DMS114 treated with DMSO at 0.1 percent for 48 hours (cell line): ENCODE data around the gene STMN1.
"Not testable (repeated sequence)": the region's sequence is repeated elsewhere in the genome, so short reads cannot be mapped to it uniquely, and the experiment has no call there.

Experiments
- DNase-seq: peaks from one replicate; lab custom pipeline; 2025; ENCODE audit not compliant: unreplicated experiment; lab: John Stamatoyannopoulos, UW

Gene STMN1

DNA sequence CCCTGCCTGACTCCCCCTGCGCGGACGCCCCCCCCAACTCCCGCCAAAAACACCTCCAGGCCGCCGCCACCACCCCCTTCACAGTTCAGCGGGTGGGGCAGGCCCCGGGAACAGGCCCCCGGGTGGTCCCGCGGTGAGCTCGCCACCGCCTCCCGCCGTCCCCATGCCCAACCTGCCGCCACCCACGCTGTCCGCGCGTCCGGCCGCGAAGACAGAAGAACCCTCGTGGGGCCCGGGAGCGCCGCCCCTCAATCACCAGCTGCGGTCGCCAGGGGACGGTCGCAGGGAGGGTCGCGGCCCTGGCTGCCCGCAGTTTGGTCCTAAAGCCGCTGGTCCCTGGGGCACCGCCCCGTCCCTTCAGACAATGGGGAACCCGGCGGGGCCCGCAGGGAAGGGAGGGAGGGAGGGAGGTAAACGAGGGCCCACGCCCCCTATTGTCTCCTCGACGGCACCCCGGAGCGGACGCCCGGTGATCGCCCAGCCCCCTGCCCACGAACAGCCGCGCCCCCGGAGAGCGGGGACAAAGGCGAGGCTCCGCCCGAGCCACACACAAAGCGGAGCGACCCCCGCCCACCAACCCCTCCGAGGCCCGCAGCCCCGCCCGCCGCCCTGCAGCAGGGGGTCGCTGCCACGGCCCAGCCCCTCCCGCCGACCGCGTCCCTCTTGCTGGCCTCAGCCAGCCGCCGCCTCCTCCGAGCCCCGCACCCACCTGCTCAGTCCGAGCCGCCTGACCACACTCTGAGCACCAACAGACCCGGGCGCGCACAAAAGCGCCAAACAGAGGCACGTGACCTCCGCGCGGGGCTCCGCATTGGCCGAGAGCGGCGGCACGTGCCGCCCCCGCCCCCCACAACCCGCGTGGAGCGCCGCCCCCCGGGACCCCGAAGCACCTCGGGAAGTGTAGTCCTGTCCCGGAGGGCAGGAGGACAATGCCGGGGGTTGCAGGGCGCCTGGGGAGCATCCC is at the start of gene STMN1:
STMN1 (minus strand) TSS at position 740 of the 964 bp plus-strand sequence. CDS start 1,743 bp downstream, outside the sequence.
- peak; percentile 87 for DNase-seq

DNA sequence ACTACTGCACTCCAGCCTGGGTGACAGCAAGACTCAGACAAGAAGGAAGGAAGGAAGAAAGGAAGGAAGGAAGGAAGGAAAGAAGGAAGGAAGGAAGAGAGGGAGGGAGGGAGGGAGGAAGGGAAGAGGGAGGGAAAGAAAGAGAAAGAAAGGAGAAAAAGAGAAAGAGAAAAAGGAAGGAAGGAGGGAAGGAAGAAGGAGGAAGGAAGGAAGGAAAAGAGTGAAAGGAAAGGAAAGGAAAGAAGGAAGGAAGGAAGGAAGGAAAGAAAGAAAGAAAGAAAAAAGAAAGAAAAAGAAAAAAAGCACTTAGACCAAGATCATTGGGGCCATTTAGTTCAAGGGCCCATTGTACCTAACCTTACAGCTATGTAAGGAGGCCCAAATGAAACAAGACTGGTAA is 49.3 kb upstream of the STMN1 start:
- no peak for DNase-seq

DNA sequence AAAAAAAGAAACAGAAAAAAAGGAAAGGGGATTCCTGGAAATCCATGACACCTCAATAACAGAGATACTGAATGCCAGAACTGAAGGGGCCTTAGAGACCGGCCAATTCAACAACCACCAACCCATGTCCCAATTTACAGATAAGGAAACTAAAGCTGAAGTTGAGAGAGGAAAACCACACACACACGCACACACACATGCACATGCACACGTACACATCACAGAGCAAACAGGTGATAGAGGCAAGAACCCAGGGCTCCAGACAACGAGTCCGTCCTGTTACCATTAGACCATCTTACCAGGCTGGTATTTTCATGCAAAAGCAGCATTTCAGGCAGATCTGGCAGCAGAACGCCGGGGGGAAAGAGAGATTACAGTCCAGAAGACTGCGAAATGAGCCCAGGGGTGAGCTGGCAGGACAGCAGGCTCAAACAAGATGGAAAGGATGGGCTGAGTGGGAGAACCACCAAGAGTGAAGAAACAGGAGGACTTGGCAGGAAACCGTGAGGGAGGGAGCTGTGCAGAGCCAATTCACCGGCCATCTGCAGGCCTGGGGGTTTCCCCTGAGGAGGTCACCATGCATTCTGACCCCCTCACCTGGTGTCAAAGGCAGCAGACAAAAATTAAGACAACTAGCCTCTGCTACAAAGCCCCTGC is 48.2 kb upstream of the STMN1 start:
- no peak for DNase-seq

DNA sequence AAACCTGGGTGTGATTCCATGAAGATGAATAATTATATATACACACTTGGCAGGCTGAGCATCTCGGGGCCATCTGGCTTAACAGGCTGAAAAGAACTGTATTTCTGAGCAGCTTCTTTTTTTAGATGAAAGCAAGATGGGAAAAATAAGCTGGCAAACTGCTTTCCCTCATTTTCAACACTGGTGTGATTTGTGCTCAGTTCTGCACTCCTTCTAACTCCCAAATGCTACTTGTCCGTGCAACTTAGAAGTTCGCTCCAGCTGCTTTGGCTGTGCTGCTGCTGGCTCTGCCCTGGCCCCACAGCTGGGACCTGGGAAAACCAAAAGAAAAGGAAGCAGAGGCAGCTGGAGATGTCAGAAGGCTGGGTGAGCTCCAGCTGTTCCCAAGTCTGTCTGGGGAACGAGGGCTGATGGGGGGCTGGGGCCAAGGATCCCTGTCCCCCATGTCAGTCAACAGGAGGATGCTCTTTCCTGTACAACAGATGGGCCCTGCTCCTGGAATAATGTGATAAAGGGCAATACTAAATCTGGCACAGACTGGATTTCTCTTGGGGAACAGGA is 46.7 kb upstream of the STMN1 start:
- DNase-seq: no peak

- no peak for DNase-seq
Observed at GRCh38 chr1:25948641-25949040, 42.4 kb upstream of the STMN1 start.

DNA sequence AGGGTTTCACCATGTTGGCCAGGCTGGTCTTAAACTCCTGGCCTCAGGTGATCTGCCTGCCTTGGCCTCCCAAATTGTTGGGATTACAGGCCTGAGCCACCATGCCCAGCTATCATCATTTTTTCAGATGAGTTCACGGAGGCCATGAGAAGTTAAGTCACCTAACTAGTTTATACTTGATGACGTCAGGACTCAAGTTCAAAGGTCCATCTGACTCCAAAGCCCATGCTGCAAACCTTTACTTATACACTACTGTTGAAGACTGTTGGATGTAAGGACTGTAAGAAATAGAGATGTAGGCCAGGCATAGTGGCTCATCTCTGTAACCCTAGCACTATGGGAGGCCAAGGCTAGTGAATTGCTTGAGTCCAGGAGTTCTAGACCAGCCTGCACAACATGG is 40.8 kb upstream of the STMN1 start:
- DNase-seq: no peak

GRCh38 chr1:25945761-25946160 is 39.5 kb upstream of the STMN1 start:
- no peak for DNase-seq

DNA sequence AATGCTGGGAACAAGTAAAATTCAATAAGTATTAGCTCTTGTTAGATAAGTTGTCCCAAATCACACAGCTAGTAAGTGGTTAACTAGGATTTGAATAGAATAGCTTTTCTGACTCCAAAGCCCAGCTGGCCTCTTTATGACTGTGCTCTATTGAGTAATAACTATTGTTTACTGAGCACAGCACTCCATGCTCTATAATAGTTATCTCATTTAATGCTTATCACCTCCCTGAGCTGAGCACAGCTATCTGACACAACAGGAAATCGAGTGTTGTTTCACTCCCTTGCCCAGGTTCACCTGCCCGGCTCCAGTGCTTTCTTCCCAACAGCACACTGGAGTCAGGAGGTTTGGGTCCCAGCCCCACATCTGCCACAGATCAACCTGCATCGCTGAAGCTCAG is 38.8 kb upstream of the STMN1 start:
- DNase-seq: no peak

DNA sequence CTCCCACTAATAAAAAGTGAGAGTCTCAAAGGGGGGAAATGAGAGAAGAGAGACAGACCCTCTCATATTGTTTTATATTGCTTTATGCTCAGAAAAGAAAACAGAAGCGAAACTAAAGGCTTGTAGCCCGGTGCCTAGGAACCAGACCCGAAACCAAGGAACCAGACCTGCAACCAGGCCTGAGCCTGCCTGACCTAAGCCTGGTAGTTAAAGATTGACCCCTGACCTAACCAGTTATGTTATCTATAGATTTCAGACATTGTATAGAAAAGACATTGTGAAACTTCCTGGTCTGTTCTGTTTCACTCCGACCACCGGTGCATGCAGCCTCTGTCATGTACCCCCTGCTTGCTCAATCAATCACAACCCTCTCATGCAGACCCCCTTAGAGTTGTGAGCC is 37.3 kb upstream of the STMN1 start:
- not testable (repeated sequence) for DNase-seq

GRCh38 chr1:25936947-25937346 is 30.7 kb upstream of the STMN1 start:
- no peak for DNase-seq

DNA sequence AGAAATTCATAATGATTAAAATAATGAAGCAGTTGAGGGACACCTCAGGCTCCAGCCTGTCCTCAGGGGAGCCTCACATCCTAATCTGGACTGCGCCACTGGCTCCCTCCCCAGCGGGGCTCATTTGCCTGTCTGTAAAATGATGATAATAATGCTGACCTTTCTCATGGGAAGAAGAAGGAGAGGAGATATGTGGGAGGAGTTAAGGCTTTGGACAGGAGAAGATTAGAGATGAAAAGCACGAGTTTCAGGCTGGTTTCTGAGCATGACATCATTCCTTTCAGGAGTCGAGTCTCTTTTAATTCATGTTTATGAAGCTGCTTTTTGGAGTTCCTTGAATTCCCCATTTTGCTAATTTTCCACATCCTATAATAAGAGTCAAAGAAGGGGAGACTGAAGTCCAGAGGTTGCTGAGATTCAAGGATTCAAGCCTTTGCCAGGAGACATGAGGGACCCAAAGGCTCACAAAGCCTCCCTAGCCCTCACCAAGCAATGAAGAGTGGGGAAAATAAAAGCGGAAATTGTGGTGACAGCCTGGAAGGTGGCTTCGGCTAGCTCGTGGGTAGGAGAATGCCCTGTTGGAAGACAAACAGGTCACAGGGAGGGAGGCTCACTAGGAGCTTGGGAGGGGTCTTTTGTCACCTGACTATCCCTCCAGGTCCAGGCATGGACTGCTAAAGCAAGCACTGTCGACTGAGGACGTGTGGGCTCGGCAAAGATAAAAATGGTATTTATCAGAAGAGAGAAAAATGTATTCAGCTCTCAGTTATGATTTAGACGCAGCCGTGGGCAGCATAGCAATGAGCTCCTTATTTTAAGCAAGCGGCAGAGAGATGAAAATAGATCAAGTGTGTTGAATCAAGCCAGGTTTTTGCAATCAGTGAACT is 27.5 kb upstream of the STMN1 start:
- DNase-seq: no peak

- not testable (repeated sequence) for DNase-seq
Observed at GRCh38 chr1:25932811-25933400, 26.7 kb upstream of the STMN1 start.

- DNase-seq: no peak
Observed at GRCh38 chr1:25932321-25932720, 26.1 kb upstream of the STMN1 start.

- DNase-seq: no peak
Observed at GRCh38 chr1:25929016-25929415, 22.8 kb upstream of the STMN1 start.

- DNase-seq: no peak
Observed at GRCh38 chr1:25927521-25928265, 21.5 kb upstream of the STMN1 start.

- DNase-seq: no peak
Observed at GRCh38 chr1:25926731-25927496, 20.7 kb upstream of the STMN1 start.

DNA sequence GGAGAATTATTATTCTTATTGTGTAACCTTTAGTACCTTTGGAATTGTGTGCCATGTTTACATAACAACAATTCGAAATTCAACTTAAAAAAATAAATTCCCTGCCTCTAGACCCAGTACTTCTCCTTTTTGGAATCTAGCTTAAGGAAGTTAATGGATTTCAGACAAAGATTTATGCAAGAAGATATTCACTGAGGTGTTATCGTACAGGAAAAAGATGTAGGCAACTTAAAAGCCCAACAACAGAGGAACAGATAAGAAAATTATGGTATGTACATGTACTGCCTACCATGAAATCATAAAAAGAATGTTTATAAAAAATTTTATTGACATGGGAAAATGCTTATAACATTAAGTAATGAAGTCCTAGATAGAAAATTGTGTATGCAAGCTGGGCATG is 18.2 kb upstream of the STMN1 start:
- DNase-seq: no peak

GRCh38 chr1:25922971-25923552 is 16.8 kb upstream of the STMN1 start:
- peak; percentile 62 for DNase-seq
